Dendritic cell treated with granulocyte-macrophage colony-stimulating factor and Interleukin-4, amounts not matched to agents 40 ng/mL and 50 ng/mL, for 4 days (primary cell): ENCODE data around the gene RAPGEF6.
A peak's percentile ranks its signal among the peaks of the same experiment; 100 is the strongest.
"Not testable (repeated sequence)": the region's sequence is repeated elsewhere in the genome, so short reads cannot be mapped to it uniquely, and the experiment has no call there.

Experiments used
- H3K27ac Mint-ChIP-seq: one replicate; pipeline ENCODE4 v1.8.0; 2022; ENCODE audit warnings: mild to moderate bottlenecking, mixed read lengths
- H3K27me3 Mint-ChIP-seq: one replicate; pipeline ENCODE4 v1.8.0; 2022; ENCODE audit warnings: mild to moderate bottlenecking, mixed read lengths
- H3K36me3 Mint-ChIP-seq: one replicate; pipeline ENCODE4 v1.8.0; 2022; ENCODE audit warnings: low read depth, mixed read lengths
- H3K4me1 Mint-ChIP-seq: one replicate; pipeline ENCODE4 v1.8.0; 2022; ENCODE audit warnings: low read depth, mixed read lengths
- H3K4me3 Mint-ChIP-seq: one replicate; pipeline ENCODE4 v1.8.0; 2022; ENCODE audit warnings: mild to moderate bottlenecking, moderate library complexity, mixed read lengths
- H3K9me3 Mint-ChIP-seq: one replicate; pipeline ENCODE4 v1.8.0; 2022; ENCODE audit warnings: mixed read lengths
- intact Hi-C: fragments of 100-400 bp; cut with micrococcal nuclease; formaldehyde crosslinking; loops from one replicate; pipeline ENCODE4 v1.15.0; 2022

Gene RAPGEF6

GRCh38 chr5:131613423-131613822 is 21.6 kb downstream of the RAPGEF6 start:
- intact Hi-C loops = no loop called here
- H3K27me3 Mint-ChIP-seq = no peaks in the 10 kb centered on the region
- no peak overlapping the region for H3K4me3 Mint-ChIP-seq
- peaks cover 41% of the 10 kb centered on the region for H3K4me1 Mint-ChIP-seq
- H3K27ac Mint-ChIP-seq = no peak overlapping the region
- H3K36me3 Mint-ChIP-seq = peaks cover 5% of the 10 kb centered on the region
- peaks cover 10% of the 10 kb centered on the region for H3K9me3 Mint-ChIP-seq

- intact Hi-C loops = no loop called here
- peaks cover 29% of the 10 kb centered on the region for H3K4me1 Mint-ChIP-seq
- no peak overlapping the region for H3K27ac Mint-ChIP-seq
Observed at GRCh38 chr5:131611064-131611381, 24.0 kb downstream of the RAPGEF6 start.

GRCh38 chr5:131610198-131611063 is 24.6 kb downstream of the RAPGEF6 start:
- H3K27me3 Mint-ChIP-seq = no peaks in the 10 kb centered on the region
- H3K4me1 Mint-ChIP-seq = peaks cover 27% of the 10 kb centered on the region
- no peak overlapping the region for H3K4me3 Mint-ChIP-seq
- intact Hi-C loops = no loop called here
- peaks cover 5% of the 10 kb centered on the region for H3K36me3 Mint-ChIP-seq
- H3K27ac Mint-ChIP-seq = no peak overlapping the region
- peaks cover 10% of the 10 kb centered on the region for H3K9me3 Mint-ChIP-seq

More at GRCh38 chr5:131611064-131611381, 24.0 kb downstream of the RAPGEF6 start:
- peaks cover 10% of the 10 kb centered on the region for H3K9me3 Mint-ChIP-seq
- H3K36me3 Mint-ChIP-seq = peaks cover 5% of the 10 kb centered on the region
- H3K4me3 Mint-ChIP-seq = no peak overlapping the region
- H3K27me3 Mint-ChIP-seq = no peaks in the 10 kb centered on the region

GRCh38 chr5:131609774-131610173 is 25.3 kb downstream of the RAPGEF6 start:
- Mint-ChIP-seq H3K27ac (no peak overlapping the region), H3K4me1 (peaks cover 33% of the 10 kb centered on the region), H3K27me3 (no peaks in the 10 kb centered on the region), H3K9me3 (peaks cover 9% of the 10 kb centered on the region), H3K4me3 (no peak overlapping the region), H3K36me3 (peaks cover 5% of the 10 kb centered on the region)
- intact Hi-C loops = no loop called here

- H3K27me3 Mint-ChIP-seq = no peaks in the 10 kb centered on the region
- no peak overlapping the region for H3K27ac Mint-ChIP-seq
- H3K36me3 Mint-ChIP-seq = peaks cover 7% of the 10 kb centered on the region
- no peak overlapping the region for H3K4me3 Mint-ChIP-seq
- no peaks in the 10 kb centered on the region for H3K9me3 Mint-ChIP-seq
- peaks cover 28% of the 10 kb centered on the region for H3K4me1 Mint-ChIP-seq
- intact Hi-C loops = no loop called here
Observed at GRCh38 chr5:131608597-131608996, 26.4 kb downstream of the RAPGEF6 start.

GRCh38 chr5:131607903-131608540 is 27.0 kb downstream of the RAPGEF6 start:
- H3K4me3 Mint-ChIP-seq = no peak overlapping the region
- no peaks in the 10 kb centered on the region for H3K27me3 Mint-ChIP-seq
- intact Hi-C loops = no loop called here
- H3K9me3 Mint-ChIP-seq = no peaks in the 10 kb centered on the region
- H3K36me3 Mint-ChIP-seq = peaks cover 5% of the 10 kb centered on the region
- H3K27ac Mint-ChIP-seq = no peak overlapping the region
- peaks cover 28% of the 10 kb centered on the region for H3K4me1 Mint-ChIP-seq

GRCh38 chr5:131607418-131607817 is 27.6 kb downstream of the RAPGEF6 start:
- intact Hi-C loops = no loop called here
- no peaks in the 10 kb centered on the region for H3K27me3 Mint-ChIP-seq
- H3K36me3 Mint-ChIP-seq = peaks cover 10% of the 10 kb centered on the region
- peaks cover 28% of the 10 kb centered on the region for H3K4me1 Mint-ChIP-seq
- H3K4me3 Mint-ChIP-seq = no peak overlapping the region
- H3K27ac Mint-ChIP-seq = no peak overlapping the region
- H3K9me3 Mint-ChIP-seq = no peaks in the 10 kb centered on the region

- Mint-ChIP-seq H3K27ac (no peak overlapping the region), H3K4me1 (peaks cover 26% of the 10 kb centered on the region), H3K4me3 (no peak overlapping the region), H3K36me3 (peaks cover 34% of the 10 kb centered on the region), H3K9me3 (no peaks in the 10 kb centered on the region), H3K27me3 (no peaks in the 10 kb centered on the region)
- intact Hi-C loops = no loop called here
Observed at GRCh38 chr5:131605086-131605485, 29.9 kb downstream of the RAPGEF6 start.

- Mint-ChIP-seq H3K4me3 (no peak overlapping the region), H3K27me3 (no peaks in the 10 kb centered on the region), H3K36me3 (peaks cover 63% of the 10 kb centered on the region), H3K9me3 (no peaks in the 10 kb centered on the region), H3K27ac (no peak overlapping the region), H3K4me1 (peaks cover 27% of the 10 kb centered on the region)
- intact Hi-C loops = no loop called here
Observed at GRCh38 chr5:131595088-131596033, 39.7 kb downstream of the RAPGEF6 start.

- Mint-ChIP-seq H3K4me1 (peaks cover 27% of the 10 kb centered on the region), H3K9me3 (no peaks in the 10 kb centered on the region), H3K4me3 (no peak overlapping the region), H3K27me3 (no peaks in the 10 kb centered on the region), H3K36me3 (peaks cover 52% of the 10 kb centered on the region), H3K27ac (peak overlapping the region; percentile 12)
- intact Hi-C loops = no loop called here
Observed at GRCh38 chr5:131593921-131594320, 41.1 kb downstream of the RAPGEF6 start.

- H3K9me3 Mint-ChIP-seq, intact Hi-C loops, H3K4me3 Mint-ChIP-seq, H3K27me3 Mint-ChIP-seq, H3K27ac Mint-ChIP-seq: not testable (repeated sequence)
- Mint-ChIP-seq H3K36me3 (peaks cover 54% of the 10 kb centered on the region), H3K4me1 (peaks cover 27% of the 10 kb centered on the region)
Observed at GRCh38 chr5:131593436-131593835, 41.6 kb downstream of the RAPGEF6 start.

GRCh38 chr5:131589510-131590348 is 45.3 kb downstream of the RAPGEF6 start:
- peaks cover 16% of the 10 kb centered on the region for H3K4me1 Mint-ChIP-seq
- no peaks in the 10 kb centered on the region for H3K9me3 Mint-ChIP-seq
- no peak overlapping the region for H3K4me3 Mint-ChIP-seq
- no peak overlapping the region for H3K27ac Mint-ChIP-seq
- intact Hi-C loops = loop anchor here (1.0 kb wide), 2 partner anchors 419 to 474 kb away; no protein-coding TSS in a partner anchor
- peaks cover 25% of the 10 kb centered on the region for H3K36me3 Mint-ChIP-seq
- no peaks in the 10 kb centered on the region for H3K27me3 Mint-ChIP-seq

- Mint-ChIP-seq H3K4me3 (no peak overlapping the region), H3K27ac (no peak overlapping the region), H3K4me1 (no peaks in the 10 kb centered on the region), H3K9me3 (no peaks in the 10 kb centered on the region), H3K27me3 (no peaks in the 10 kb centered on the region), H3K36me3 (peaks cover 23% of the 10 kb centered on the region)
- intact Hi-C loops = no loop called here
Observed at GRCh38 chr5:131587541-131587940, 47.5 kb downstream of the RAPGEF6 start.
